Gastroesophageal sphincter (tissue), 3 donors: ENCODE results near the gene NBEA.

ENCODE experiments used
- EP300 ChIP-seq: sonication (generic); formaldehyde crosslinking; IDR thresholded peaks from one replicate; pipeline ENCODE4 v1.6.1; 2017; ENCODE audit warnings: antibody characterized with exemption, mild to moderate bottlenecking
- POLR2A ChIP-seq, 2 donors: fragments of 450-650 bp; IDR thresholded peaks; one replicate each; pipeline ENCODE4 v1.6.1; 2017; ENCODE audit warnings: antibody characterized with exemption in 2 of 2, mild to moderate bottlenecking in 2 of 2, moderate library complexity in 1 of 2
- TF ChIP-seq, protein P1 (sequence below), 4 experiments: fragments of 200-600 bp in 2 of 4; fragments of 450-650 bp in 2 of 4; sonication (generic) in 1 of 4; IDR thresholded peaks; one replicate each; pipeline ENCODE4 v1.5.1; 2017 to 2019; ENCODE audit warnings: antibody characterized with exemption in 4 of 4, mild to moderate bottlenecking in 2 of 4, moderate library complexity in 2 of 4

DNA sequence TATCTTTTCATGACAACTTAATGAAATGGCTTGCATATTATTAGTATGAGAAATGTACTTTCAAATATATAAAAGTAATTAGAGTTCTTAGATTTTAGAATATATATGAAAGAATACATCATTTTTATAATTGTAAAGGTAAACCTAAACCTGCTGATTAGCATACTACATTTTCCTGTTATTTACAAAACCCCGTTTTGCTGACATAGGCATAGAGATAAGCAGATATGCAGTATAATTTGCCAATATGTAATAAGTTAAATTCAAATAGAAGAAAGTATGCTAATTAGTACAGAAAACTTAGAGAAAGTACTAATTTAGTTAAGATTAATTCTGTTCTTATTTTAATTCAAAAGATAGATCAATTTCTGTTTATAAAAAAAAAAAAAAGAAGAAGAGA is 513.0 kb downstream of the NBEA start:
- TF ChIP-seq, protein P1, sequence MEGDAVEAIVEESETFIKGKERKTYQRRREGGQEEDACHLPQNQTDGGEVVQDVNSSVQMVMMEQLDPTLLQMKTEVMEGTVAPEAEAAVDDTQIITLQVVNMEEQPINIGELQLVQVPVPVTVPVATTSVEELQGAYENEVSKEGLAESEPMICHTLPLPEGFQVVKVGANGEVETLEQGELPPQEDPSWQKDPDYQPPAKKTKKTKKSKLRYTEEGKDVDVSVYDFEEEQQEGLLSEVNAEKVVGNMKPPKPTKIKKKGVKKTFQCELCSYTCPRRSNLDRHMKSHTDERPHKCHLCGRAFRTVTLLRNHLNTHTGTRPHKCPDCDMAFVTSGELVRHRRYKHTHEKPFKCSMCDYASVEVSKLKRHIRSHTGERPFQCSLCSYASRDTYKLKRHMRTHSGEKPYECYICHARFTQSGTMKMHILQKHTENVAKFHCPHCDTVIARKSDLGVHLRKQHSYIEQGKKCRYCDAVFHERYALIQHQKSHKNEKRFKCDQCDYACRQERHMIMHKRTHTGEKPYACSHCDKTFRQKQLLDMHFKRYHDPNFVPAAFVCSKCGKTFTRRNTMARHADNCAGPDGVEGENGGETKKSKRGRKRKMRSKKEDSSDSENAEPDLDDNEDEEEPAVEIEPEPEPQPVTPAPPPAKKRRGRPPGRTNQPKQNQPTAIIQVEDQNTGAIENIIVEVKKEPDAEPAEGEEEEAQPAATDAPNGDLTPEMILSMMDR (IDR thresholded peaks at IDR 0.05): no peak
- TF ChIP-seq EP300 (no peak), POLR2A (IDR thresholded peaks at IDR 0.05) (no peak)
